Measurements from ENCODE around the gene GMDS. TPM values are rescaled to one million over a fixed set of nuclear protein-coding genes. Genes with fewer than 3 reads are reported as not detected.

The GMDS gene
- total and polyA plus RNA-seq, 2 experiments from 2014 or later = 6.3 to 17.7 TPM

DNA sequence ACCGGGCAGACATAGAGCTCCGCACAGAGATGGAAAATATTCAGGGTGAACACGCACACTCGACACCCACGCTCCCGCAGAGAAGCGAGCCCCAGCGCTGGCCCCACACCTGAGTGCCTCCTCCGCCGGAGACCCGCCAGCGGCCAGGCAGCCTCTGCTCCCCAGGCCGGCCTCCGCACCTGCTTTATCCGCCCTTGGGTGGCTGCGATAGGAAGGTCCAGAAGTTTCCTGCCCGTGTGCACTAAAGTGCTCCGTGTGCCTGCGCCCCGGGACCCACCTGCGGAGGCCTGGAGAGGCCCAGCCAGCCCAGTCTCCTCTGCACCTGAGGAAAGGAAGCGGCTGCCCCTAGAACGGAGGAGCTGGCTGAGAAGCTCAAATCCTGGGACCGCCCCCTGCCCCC, 646.5 kb downstream of the GMDS start:
- Histone ChIP-seq H3K4me3 (no peak overlapping the region), H3K27ac (no peak overlapping the region), H3K4me1 (ENCODE audit: low read depth) (peaks cover 13% of the 10 kb centered on the region), H3K9me3 (ENCODE audit: low read depth) (no peaks in the 10 kb centered on the region), H3K36me3 (no peaks in the 10 kb centered on the region), H3K27me3 (peaks cover 33% of the 10 kb centered on the region)
- DNase-seq (ENCODE audit: low read depth in 1 of 2, low spot score in 1 of 2) = no peak
- TF ChIP-seq CTCF (IDR thresholded peaks at IDR 0.05; ENCODE audit: low read depth, low read length) = no peak

DNA sequence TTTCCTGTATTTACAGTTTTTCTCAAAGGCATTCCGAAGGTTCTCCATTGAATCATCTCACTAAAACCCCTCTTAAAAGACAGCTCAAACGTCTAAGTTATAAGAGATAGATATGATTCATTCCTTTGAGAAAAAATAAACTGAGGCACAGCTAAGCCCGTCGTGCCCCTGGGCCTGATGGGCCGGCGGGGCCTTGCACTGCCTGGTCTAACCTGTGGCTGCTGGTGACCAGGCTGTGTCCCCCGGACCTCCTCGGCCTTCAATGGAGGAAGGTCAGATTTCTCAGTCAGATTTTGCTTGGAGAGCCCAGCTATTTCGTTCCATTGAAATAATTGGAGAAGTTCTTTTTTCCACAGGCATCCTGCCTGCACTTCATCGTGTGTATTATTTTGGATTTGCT, 647.0 kb downstream of the GMDS start:
- Histone ChIP-seq H3K27ac (no peak overlapping the region), H3K4me1 (ENCODE audit: low read depth) (peaks cover 13% of the 10 kb centered on the region), H3K9me3 (ENCODE audit: low read depth) (no peaks in the 10 kb centered on the region), H3K27me3 (peaks cover 31% of the 10 kb centered on the region), H3K4me3 (no peak overlapping the region), H3K36me3 (no peaks in the 10 kb centered on the region)
- no peak for TF ChIP-seq CTCF (IDR thresholded peaks at IDR 0.05; ENCODE audit: low read depth, low read length)
- DNase-seq (ENCODE audit: low read depth in 1 of 2, low spot score in 1 of 2) = no peak

DNA sequence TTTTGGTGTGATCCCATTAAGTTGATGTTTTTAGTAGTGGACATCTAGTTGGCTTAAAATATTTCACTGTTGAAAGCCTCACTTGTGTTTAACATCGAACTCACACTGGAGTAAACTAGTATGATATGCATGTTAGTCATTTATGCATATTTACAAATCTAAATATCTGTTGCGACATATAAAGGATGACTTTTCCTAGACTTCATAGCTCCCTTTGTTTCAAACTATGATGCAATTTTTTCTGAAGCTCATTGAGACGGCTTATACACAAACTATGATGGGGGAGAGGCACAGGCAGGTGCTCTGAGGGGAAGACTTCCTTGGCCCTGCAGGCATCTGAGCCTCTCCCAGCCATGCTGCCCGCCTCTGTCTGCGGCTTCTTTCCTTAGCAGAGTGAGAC, 647.5 kb downstream of the GMDS start:
- Histone ChIP-seq H3K9me3 (ENCODE audit: low read depth) (no peaks in the 10 kb centered on the region), H3K36me3 (no peaks in the 10 kb centered on the region), H3K27me3 (peaks cover 26% of the 10 kb centered on the region), H3K27ac (no peak overlapping the region), H3K4me1 (ENCODE audit: low read depth) (peaks cover 13% of the 10 kb centered on the region), H3K4me3 (no peak overlapping the region)
- no peak for TF ChIP-seq CTCF (IDR thresholded peaks at IDR 0.05; ENCODE audit: low read depth, low read length)
- DNase-seq (ENCODE audit: low read depth in 1 of 2, low spot score in 1 of 2) = peak in 1 of 2 donors; percentile 78

- Histone ChIP-seq H3K36me3 (no peaks in the 10 kb centered on the region), H3K9me3 (ENCODE audit: low read depth) (no peaks in the 10 kb centered on the region), H3K27me3 (peaks cover 19% of the 10 kb centered on the region), H3K4me1 (ENCODE audit: low read depth) (peaks cover 13% of the 10 kb centered on the region), H3K27ac (no peak overlapping the region), H3K4me3 (no peak overlapping the region)
- no peak for DNase-seq (ENCODE audit: low read depth in 1 of 2, low spot score in 1 of 2)
- no peak for TF ChIP-seq CTCF (IDR thresholded peaks at IDR 0.05; ENCODE audit: low read depth, low read length)
Measured at GRCh38 chr6:1597121-1597744, 648.2 kb downstream of the GMDS start.

GRCh38 chr6:1596088-1596852, 649.1 kb downstream of the GMDS start:
- Histone ChIP-seq H3K27me3 (peaks cover 15% of the 10 kb centered on the region), H3K36me3 (no peaks in the 10 kb centered on the region), H3K27ac (no peak overlapping the region), H3K9me3 (ENCODE audit: low read depth) (no peaks in the 10 kb centered on the region), H3K4me3 (no peak overlapping the region), H3K4me1 (ENCODE audit: low read depth) (peaks cover 13% of the 10 kb centered on the region)
- DNase-seq (ENCODE audit: low read depth in 1 of 2, low spot score in 1 of 2) = peak; percentile 67 to 71
- TF ChIP-seq CTCF (IDR thresholded peaks at IDR 0.05; ENCODE audit: low read depth, low read length) = peak; percentile 94
